ENCODE results near the gene OSBPL10. TPM values are rescaled to one million over a fixed set of nuclear protein-coding genes. Genes with fewer than 3 reads are reported as not detected.

The OSBPL10 gene
- polyA plus RNA-seq, 2 of the 4 experiments (the other 2 are of a cell fraction): 9.2 to 17.0 TPM

DNA sequence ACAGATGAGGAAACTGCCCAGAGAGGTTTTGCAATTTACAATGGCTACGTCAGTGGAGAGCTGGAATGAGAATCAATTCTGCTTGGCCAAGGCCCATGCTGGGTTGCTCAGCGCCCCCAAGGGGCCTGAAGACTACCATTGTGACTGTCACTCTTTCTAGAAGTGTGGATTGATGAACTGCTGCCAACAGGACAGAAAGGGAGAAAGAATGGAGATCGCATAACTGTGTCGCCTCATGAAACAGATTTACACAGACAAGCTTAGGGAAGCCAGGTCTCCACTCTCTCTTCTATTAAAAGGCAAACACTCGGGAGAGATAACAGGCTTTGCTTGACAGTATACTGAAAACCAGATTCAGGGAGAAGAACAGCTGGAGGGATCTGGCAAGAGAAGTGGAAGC is 288.3 kb downstream of the OSBPL10 start:
- Histone ChIP-seq H3K4me2 (no peak overlapping the region), H3K4me1 (no peaks in the 10 kb centered on the region), H3K27ac (no peak overlapping the region), H3K4me3 (no peak overlapping the region), H3K9me3 (no peaks in the 10 kb centered on the region)
- TF ChIP-seq EP300 (IDR thresholded peaks at IDR 0.05) (no peak), EHF (CRISPR knock-in tag; IDR thresholded peaks at IDR 0.05) (no peak), FOXS1 (CRISPR knock-in tag; IDR thresholded peaks at IDR 0.05) (no peak), SMC3 (IDR thresholded peaks at IDR 0.05) (no peak), NR3C1 (IDR thresholded peaks at IDR 0.05) (no peak), RARB (CRISPR knock-in tag; IDR thresholded peaks at IDR 0.05) (no peak), KDM1A (IDR thresholded peaks at IDR 0.05; ENCODE audit: low read depth) (no peak), SREBF2 (IDR thresholded peaks at IDR 0.05) (no peak), CBX2 (IDR thresholded peaks at IDR 0.05; ENCODE audit: borderline replicate concordance, low read depth) (no peak), GATA3 (IDR thresholded peaks at IDR 0.05; ENCODE audit: borderline replicate concordance) (no peak), ZNF302 (CRISPR knock-in tag; IDR thresholded peaks at IDR 0.05) (no peak), HOXB13 (CRISPR knock-in tag; IDR thresholded peaks at IDR 0.05; ENCODE audit: low read depth) (no peak), RNF2 (IDR thresholded peaks at IDR 0.05; ENCODE audit: borderline replicate concordance, low read depth) (no peak), ZSCAN20 (CRISPR knock-in tag; IDR thresholded peaks at IDR 0.05) (no peak), POLR2AphosphoS2 (conservative IDR thresholded peaks at IDR 0.05; ENCODE audit: low read length) (no peak)
- TF ChIP-seq, protein P1, sequence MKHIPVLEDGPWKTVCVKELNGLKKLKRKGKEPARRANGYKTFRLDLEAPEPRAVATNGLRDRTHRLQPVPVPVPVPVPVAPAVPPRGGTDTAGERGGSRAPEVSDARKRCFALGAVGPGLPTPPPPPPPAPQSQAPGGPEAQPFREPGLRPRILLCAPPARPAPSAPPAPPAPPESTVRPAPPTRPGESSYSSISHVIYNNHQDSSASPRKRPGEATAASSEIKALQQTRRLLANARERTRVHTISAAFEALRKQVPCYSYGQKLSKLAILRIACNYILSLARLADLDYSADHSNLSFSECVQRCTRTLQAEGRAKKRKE (CRISPR knock-in tag; IDR thresholded peaks at IDR 0.05; ENCODE audit: low read depth): no peak
- TF ChIP-seq, protein P2, sequence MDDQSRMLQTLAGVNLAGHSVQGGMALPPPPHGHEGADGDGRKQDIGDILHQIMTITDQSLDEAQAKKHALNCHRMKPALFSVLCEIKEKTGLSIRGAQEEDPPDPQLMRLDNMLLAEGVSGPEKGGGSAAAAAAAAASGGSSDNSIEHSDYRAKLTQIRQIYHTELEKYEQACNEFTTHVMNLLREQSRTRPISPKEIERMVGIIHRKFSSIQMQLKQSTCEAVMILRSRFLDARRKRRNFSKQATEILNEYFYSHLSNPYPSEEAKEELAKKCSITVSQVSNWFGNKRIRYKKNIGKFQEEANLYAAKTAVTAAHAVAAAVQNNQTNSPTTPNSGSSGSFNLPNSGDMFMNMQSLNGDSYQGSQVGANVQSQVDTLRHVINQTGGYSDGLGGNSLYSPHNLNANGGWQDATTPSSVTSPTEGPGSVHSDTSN (IDR thresholded peaks at IDR 0.05): no peak
- CTCF ChIA-PET: interaction anchor here (1.5 kb wide), 1 partner anchor 22 kb away, joined by 3 read pairs; no protein-coding TSS in a partner anchor
- WGBS (ENCODE audit: missing lambda C conversion rate): 81% methylated on average over 5 of the region's 5 CpGs
- FAIRE-seq: no peak
- POLR2A ChIA-PET: no interaction called here
- no peak for DNase-seq (ENCODE audit: low read depth in 1 of 2, low spot score in 1 of 2)
- ATAC-seq: 0 out of 6 replicates have a peak, but pooled peaks of 1 of the 2 experiments have one; percentile 24

DNA sequence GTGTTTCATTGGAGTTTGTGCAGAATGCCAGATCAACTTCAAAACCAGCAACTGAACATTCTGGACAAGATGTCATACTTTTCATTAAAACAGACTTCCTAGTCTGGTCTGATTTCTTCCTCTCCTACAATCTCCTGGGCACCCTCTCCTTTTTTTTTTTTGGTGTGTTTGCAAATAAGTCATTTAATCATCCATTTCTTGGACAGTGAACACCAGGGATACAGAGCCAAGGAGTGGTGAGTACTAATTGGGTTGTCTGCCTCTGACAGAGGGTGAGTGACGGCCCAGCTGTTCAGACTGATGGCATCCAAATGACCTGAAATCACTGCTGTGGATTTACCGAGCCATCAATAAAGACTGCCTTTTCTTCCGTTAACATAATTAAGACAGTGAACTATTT is 290.3 kb downstream of the OSBPL10 start:
- Histone ChIP-seq H3K4me1 (no peaks in the 10 kb centered on the region), H3K4me2 (no peak overlapping the region), H3K27ac (no peak overlapping the region), H3K4me3 (no peak overlapping the region), H3K9me3 (no peaks in the 10 kb centered on the region)
- DNase-seq (ENCODE audit: low read depth in 1 of 2, low spot score in 1 of 2) (no peak), FAIRE-seq (no peak), ATAC-seq (no peak)
- 88% methylated on average over 3 of the region's 3 CpGs for WGBS (ENCODE audit: missing lambda C conversion rate)
- ChIA-PET POLR2A (no interaction called here), CTCF (no interaction called here)
- TF ChIP-seq FOSB (CRISPR knock-in tag; IDR thresholded peaks at IDR 0.05) (no peak), SMC3 (IDR thresholded peaks at IDR 0.05) (no peak), RAD21 (conservative IDR thresholded peaks at IDR 0.05 in 1 of 2, IDR thresholded peaks at IDR 0.05 in 1 of 2) (no peak), POLR2AphosphoS2 (conservative IDR thresholded peaks at IDR 0.05; ENCODE audit: low read length) (no peak), RFX5 (IDR thresholded peaks at IDR 0.05) (no peak), HOXA7 (CRISPR knock-in tag; IDR thresholded peaks at IDR 0.05) (no peak), JUN (IDR thresholded peaks at IDR 0.05) (no peak), SREBF2 (IDR thresholded peaks at IDR 0.05) (no peak), CHD4 (IDR thresholded peaks at IDR 0.05; ENCODE audit: borderline replicate concordance) (no peak), ESRRA (IDR thresholded peaks at IDR 0.05; ENCODE audit: borderline replicate concordance, low read length) (no peak), NR3C1 (IDR thresholded peaks at IDR 0.05) (no peak), ZSCAN20 (CRISPR knock-in tag; IDR thresholded peaks at IDR 0.05) (no peak), KDM5A (IDR thresholded peaks at IDR 0.05) (no peak), EHF (CRISPR knock-in tag; IDR thresholded peaks at IDR 0.05) (no peak)
- TF ChIP-seq, protein P3, sequence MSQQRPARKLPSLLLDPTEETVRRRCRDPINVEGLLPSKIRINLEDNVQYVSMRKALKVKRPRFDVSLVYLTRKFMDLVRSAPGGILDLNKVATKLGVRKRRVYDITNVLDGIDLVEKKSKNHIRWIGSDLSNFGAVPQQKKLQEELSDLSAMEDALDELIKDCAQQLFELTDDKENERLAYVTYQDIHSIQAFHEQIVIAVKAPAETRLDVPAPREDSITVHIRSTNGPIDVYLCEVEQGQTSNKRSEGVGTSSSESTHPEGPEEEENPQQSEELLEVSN (IDR thresholded peaks at IDR 0.05; ENCODE audit: borderline replicate concordance, low read depth): no peak
- TF ChIP-seq, protein P4, sequence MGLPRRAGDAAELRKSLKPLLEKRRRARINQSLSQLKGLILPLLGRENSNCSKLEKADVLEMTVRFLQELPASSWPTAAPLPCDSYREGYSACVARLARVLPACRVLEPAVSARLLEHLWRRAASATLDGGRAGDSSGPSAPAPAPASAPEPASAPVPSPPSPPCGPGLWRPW (IDR thresholded peaks at IDR 0.05): no peak
- TF ChIP-seq, protein P5, sequence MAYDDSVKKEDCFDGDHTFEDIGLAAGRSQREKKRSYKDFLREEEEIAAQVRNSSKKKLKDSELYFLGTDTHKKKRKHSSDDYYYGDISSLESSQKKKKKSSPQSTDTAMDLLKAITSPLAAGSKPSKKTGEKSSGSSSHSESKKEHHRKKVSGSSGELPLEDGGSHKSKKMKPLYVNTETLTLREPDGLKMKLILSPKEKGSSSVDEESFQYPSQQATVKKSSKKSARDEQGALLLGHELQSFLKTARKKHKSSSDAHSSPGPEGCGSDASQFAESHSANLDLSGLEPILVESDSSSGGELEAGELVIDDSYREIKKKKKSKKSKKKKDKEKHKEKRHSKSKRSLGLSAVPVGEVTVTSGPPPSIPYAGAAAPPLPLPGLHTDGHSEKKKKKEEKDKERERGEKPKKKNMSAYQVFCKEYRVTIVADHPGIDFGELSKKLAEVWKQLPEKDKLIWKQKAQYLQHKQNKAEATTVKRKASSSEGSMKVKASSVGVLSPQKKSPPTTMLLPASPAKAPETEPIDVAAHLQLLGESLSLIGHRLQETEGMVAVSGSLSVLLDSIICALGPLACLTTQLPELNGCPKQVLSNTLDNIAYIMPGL (CRISPR knock-in tag; IDR thresholded peaks at IDR 0.05; ENCODE audit: borderline replicate concordance): no peak
- TF ChIP-seq, protein P6, sequence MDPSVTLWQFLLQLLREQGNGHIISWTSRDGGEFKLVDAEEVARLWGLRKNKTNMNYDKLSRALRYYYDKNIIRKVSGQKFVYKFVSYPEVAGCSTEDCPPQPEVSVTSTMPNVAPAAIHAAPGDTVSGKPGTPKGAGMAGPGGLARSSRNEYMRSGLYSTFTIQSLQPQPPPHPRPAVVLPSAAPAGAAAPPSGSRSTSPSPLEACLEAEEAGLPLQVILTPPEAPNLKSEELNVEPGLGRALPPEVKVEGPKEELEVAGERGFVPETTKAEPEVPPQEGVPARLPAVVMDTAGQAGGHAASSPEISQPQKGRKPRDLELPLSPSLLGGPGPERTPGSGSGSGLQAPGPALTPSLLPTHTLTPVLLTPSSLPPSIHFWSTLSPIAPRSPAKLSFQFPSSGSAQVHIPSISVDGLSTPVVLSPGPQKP (IDR thresholded peaks at IDR 0.05; ENCODE audit: low read depth, low read length): no peak
- TF ChIP-seq, protein P2 (IDR thresholded peaks at IDR 0.05): no peak

Data from A549 (cell line).